ENCODE results near the gene ZNF655.
"Not testable (repeated sequence)": the region's sequence is repeated elsewhere in the genome, so short reads cannot be mapped to it uniquely, and the experiment has no call there.

The ZNF655 gene

GRCh38 chr7:99561737-99562051 is 3.3 kb downstream of the ZNF655 start:
- no peak for DNase-seq

GRCh38 chr7:99562114-99562784 is 3.8 kb downstream of the ZNF655 start:
- no peak for DNase-seq

GRCh38 chr7:99562832-99563231 is 4.4 kb downstream of the ZNF655 start:
- DNase-seq, result no peak

- no peak for DNase-seq
Observed at GRCh38 chr7:99563650-99564049, 5.2 kb downstream of the ZNF655 start.

- not testable (repeated sequence) for DNase-seq
Observed at GRCh38 chr7:99568770-99569169, 10.3 kb downstream of the ZNF655 start.

GRCh38 chr7:99571768-99572167 is 13.3 kb downstream of the ZNF655 start:
- DNase-seq, result no peak

- DNase-seq, result no peak
Observed at GRCh38 chr7:99573257-99573656, 14.8 kb downstream of the ZNF655 start.

- no peak for DNase-seq
Observed at GRCh38 chr7:99576251-99576650, 17.8 kb downstream of the ZNF655 start.

GRCh38 chr7:99579281-99579955 is 21.0 kb downstream of the ZNF655 start:
- DNase-seq, result peak; percentile 28

- peak; percentile 92 for DNase-seq
Observed at GRCh38 chr7:99579956-99580777, 21.7 kb downstream of the ZNF655 start.

GRCh38 chr7:99580778-99581332 is 22.4 kb downstream of the ZNF655 start:
- not testable (repeated sequence) for DNase-seq

GRCh38 chr7:99588868-99589267 is 30.4 kb downstream of the ZNF655 start:
- DNase-seq, result no peak

GRCh38 chr7:99594948-99595745 is 36.7 kb downstream of the ZNF655 start:
- DNase-seq, result no peak

- no peak for DNase-seq
Observed at GRCh38 chr7:99596408-99596955, 38.0 kb downstream of the ZNF655 start.

GRCh38 chr7:99597762-99598501 is 39.5 kb downstream of the ZNF655 start, which contains the start of gene TMEM225B:
Gene TMEM225B (plus strand): TSS chr7:99598267. CDS start chr7:99604389, 6,122 bp downstream.
- no peak for DNase-seq

- DNase-seq, result no peak
Observed at GRCh38 chr7:99599836-99600235, 41.4 kb downstream of the ZNF655 start.

- no peak for DNase-seq
Observed at GRCh38 chr7:99601656-99602310, 43.3 kb downstream of the ZNF655 start.

- DNase-seq, result no peak
Observed at GRCh38 chr7:99605527-99605926, 47.1 kb downstream of the ZNF655 start.

- DNase-seq, result no peak
Observed at GRCh38 chr7:99606531-99606930, 48.1 kb downstream of the ZNF655 start.

- DNase-seq, result no peak
Observed at GRCh38 chr7:99607548-99607947, 49.1 kb downstream of the ZNF655 start.

GRCh38 chr7:99614495-99614894 is 56.1 kb downstream of the ZNF655 start:
- no peak for DNase-seq
